ENCODE results near the gene ADPGK.

ADPGK gene

GRCh38 chr15:72740219-72740618, 43.3 kb downstream of the ADPGK start:
- Histone ChIP-seq H3K36me3 (replicated peaks) (peaks cover 13% of the 10 kb centered on the region), H3K4me3 (ENCODE audit: low read depth, low read length) (no peak overlapping the region), H3K27ac (no peak overlapping the region), H3K27me3 (replicated peaks) (no peaks in the 10 kb centered on the region)
- TF ChIP-seq CTCF (IDR thresholded peaks at IDR 0.05; ENCODE audit: low read depth, low read length, missing control alignments) = no peak
- no peak for DNase-seq
- in situ Hi-C loops (cut with HindIII; ENCODE audit: low pct_ligation_motif_present, low sequenced_read_pairs) = no loop called here

GRCh38 chr15:72737723-72738122, 45.8 kb downstream of the ADPGK start:
- in situ Hi-C loops (cut with HindIII; ENCODE audit: low pct_ligation_motif_present, low sequenced_read_pairs) = no loop called here
- no peak overlapping the region for H3K4me3 ChIP-seq (ENCODE audit: low read depth, low read length)
- H3K27me3 ChIP-seq (replicated peaks) = no peaks in the 10 kb centered on the region
- H3K36me3 ChIP-seq (replicated peaks) = peaks cover 13% of the 10 kb centered on the region
- DNase-seq = no peak
- no peak for TF ChIP-seq CTCF (IDR thresholded peaks at IDR 0.05; ENCODE audit: low read depth, low read length, missing control alignments)
- no peak overlapping the region for H3K27ac ChIP-seq

- no peak for TF ChIP-seq CTCF (IDR thresholded peaks at IDR 0.05; ENCODE audit: low read depth, low read length, missing control alignments)
- H3K27me3 ChIP-seq (replicated peaks) = no peaks in the 10 kb centered on the region
- peaks cover 13% of the 10 kb centered on the region for H3K36me3 ChIP-seq (replicated peaks)
- in situ Hi-C loops (cut with HindIII; ENCODE audit: low pct_ligation_motif_present, low sequenced_read_pairs) = no loop called here
- H3K27ac ChIP-seq = no peak overlapping the region
- DNase-seq = no peak
- H3K4me3 ChIP-seq (ENCODE audit: low read depth, low read length) = no peak overlapping the region
These were observed 46.5 kb downstream of the ADPGK start for GRCh38 chr15:72737061-72737460.

GRCh38 chr15:72735111-72735510, 48.4 kb downstream of the ADPGK start:
- TF ChIP-seq CTCF (IDR thresholded peaks at IDR 0.05; ENCODE audit: low read depth, low read length, missing control alignments) = no peak
- Histone ChIP-seq H3K27ac (no peak overlapping the region), H3K36me3 (replicated peaks) (peaks cover 13% of the 10 kb centered on the region), H3K27me3 (replicated peaks) (no peaks in the 10 kb centered on the region), H3K4me3 (ENCODE audit: low read depth, low read length) (no peak overlapping the region)
- DNase-seq = no peak
- in situ Hi-C loops (cut with HindIII; ENCODE audit: low pct_ligation_motif_present, low sequenced_read_pairs) = no loop called here

GRCh38 chr15:72733941-72734738, 49.4 kb downstream of the ADPGK start:
- Histone ChIP-seq H3K4me3 (ENCODE audit: low read depth, low read length) (no peak overlapping the region), H3K36me3 (replicated peaks) (peaks cover 13% of the 10 kb centered on the region), H3K27ac (no peak overlapping the region), H3K27me3 (replicated peaks) (no peaks in the 10 kb centered on the region)
- TF ChIP-seq CTCF (IDR thresholded peaks at IDR 0.05; ENCODE audit: low read depth, low read length, missing control alignments) = no peak
- in situ Hi-C loops (cut with HindIII; ENCODE audit: low pct_ligation_motif_present, low sequenced_read_pairs) = no loop called here
- DNase-seq = no peak

GRCh38 chr15:72732516-72732915, 51.0 kb downstream of the ADPGK start:
- H3K27ac ChIP-seq = no peak overlapping the region
- H3K27me3 ChIP-seq (replicated peaks) = no peaks in the 10 kb centered on the region
- peaks cover 8% of the 10 kb centered on the region for H3K36me3 ChIP-seq (replicated peaks)
- peak; percentile 31 for TF ChIP-seq CTCF (IDR thresholded peaks at IDR 0.05; ENCODE audit: low read depth, low read length, missing control alignments)
- in situ Hi-C loops (cut with HindIII; ENCODE audit: low pct_ligation_motif_present, low sequenced_read_pairs) = no loop called here
- H3K4me3 ChIP-seq (ENCODE audit: low read depth, low read length) = no peak overlapping the region
- DNase-seq = no peak

All from brain microvascular endothelial cell (primary cell).